ENCODE measurements around the gene FABP2.

DNA sequence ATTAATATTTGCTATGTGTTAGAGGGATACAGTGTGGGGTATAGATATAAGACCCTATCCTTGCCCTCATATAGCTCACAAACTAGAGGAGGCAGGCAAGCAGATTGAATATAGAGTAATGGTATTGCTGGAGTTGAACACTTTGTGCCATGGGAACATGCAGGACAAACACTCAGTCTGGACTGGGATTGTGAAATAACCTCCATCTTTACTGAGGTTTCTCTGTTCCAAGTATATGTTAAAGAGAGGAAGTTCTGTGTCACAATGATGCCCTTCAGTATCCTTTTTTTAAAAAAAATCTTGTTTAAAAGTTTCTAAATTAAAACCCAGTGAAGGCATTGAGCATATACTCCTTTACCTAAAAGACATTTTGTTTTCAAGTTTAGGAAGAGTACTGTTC is 8.7 kb downstream of the FABP2 start:
- TF ChIP-seq GATA3 (IDR thresholded peaks at IDR 0.05; ENCODE audit: low read depth, low read length) (no peak), GATA2 (IDR thresholded peaks at IDR 0.05; ENCODE audit: low read depth, low read length) (no peak)
